GM12878 (cell line): ENCODE results near the gene TBC1D5. TPM values are rescaled to one million over a fixed set of nuclear protein-coding genes. Genes with fewer than 3 reads are reported as not detected.
A peak's percentile ranks its signal among the peaks of the same experiment; 100 is the strongest.

Experiments
- ATF7 ChIP-seq: fragments of 450-650 bp; IDR thresholded peaks from 2 replicates; pipeline ENCODE4 v1.6.1; 2016; ENCODE audit warnings: low read depth, mild to moderate bottlenecking
- BCL11A ChIP-seq: IDR thresholded peaks from 2 replicates; pipeline ENCODE4 v1.6.1; 2011; ENCODE audit warnings: low read depth, low read length
- BMI1 ChIP-seq: fragments of 450-650 bp; IDR thresholded peaks from 2 replicates; pipeline ENCODE4 v1.6.1; 2016; ENCODE audit warnings: mild to moderate bottlenecking, moderate library complexity, borderline replicate concordance
- CHD4 ChIP-seq: fragments of 200-600 bp; sonication (generic); IDR thresholded peaks from 2 replicates; pipeline ENCODE4 v1.6.1; 2016; ENCODE audit warnings: mild to moderate bottlenecking
- CREM ChIP-seq: IDR thresholded peaks from 2 replicates; pipeline ENCODE4 v1.6.1; 2014; ENCODE audit warnings: antibody characterized with exemption, low read depth
- CUX1 ChIP-seq: IDR thresholded peaks from 2 replicates; pipeline ENCODE4 v1.6.1; 2012; ENCODE audit warnings: improper control_type of control experiment, low read depth, low read length; ENCODE audit not compliant: insufficient replicate concordance
- E2F4 ChIP-seq: IDR thresholded peaks from 2 replicates; pipeline ENCODE4 v1.6.1; 2012; ENCODE audit warnings: low read depth, low read length, improper control_type of control experiment
- E2F8 ChIP-seq: fragments of 450-650 bp; IDR thresholded peaks from 2 replicates; pipeline ENCODE4 v1.6.1; 2018; ENCODE audit warnings: mild to moderate bottlenecking, low read depth, moderate library complexity; ENCODE audit not compliant: partially characterized antibody
- IRF3 ChIP-seq: fragments of 450-650 bp; IDR thresholded peaks from 2 replicates; pipeline ENCODE4 v1.6.1; 2014; ENCODE audit warnings: mild to moderate bottlenecking
- JUND ChIP-seq: IDR thresholded peaks from 2 replicates; pipeline ENCODE4 v1.6.1; 2012; ENCODE audit warnings: low read depth, mild to moderate bottlenecking, low read length, improper control_type of control experiment, moderate library complexity
- KAT2A ChIP-seq: conservative IDR thresholded peaks from 2 replicates; pipeline ENCODE4 v1.6.1; 2011; ENCODE audit warnings: low read depth, low read length; ENCODE audit not compliant: control insufficient read depth
- MTA2 ChIP-seq: fragments of 450-650 bp; IDR thresholded peaks from 2 replicates; pipeline ENCODE4 v1.6.1; 2016; ENCODE audit warnings: low read depth, mild to moderate bottlenecking, moderate library complexity
- NBN ChIP-seq: fragments of 450-650 bp; IDR thresholded peaks from 2 replicates; pipeline ENCODE4 v1.6.1; 2016
- NFIC ChIP-seq: IDR thresholded peaks from 2 replicates; pipeline ENCODE4 v1.6.1; 2012; ENCODE audit warnings: low read depth, mild to moderate bottlenecking, inconsistent platforms, low read length, moderate library complexity
- NR2F1 ChIP-seq: fragments of 450-650 bp; conservative IDR thresholded peaks from 2 replicates; pipeline ENCODE4 v1.6.1; 2017; ENCODE audit warnings: mild to moderate bottlenecking
- RAD51 ChIP-seq: fragments of 450-650 bp; IDR thresholded peaks from 2 replicates; pipeline ENCODE4 v1.6.1; 2016; ENCODE audit warnings: moderate library complexity, mild to moderate bottlenecking, inconsistent platforms
- SMARCA5 ChIP-seq: fragments of 450-650 bp; IDR thresholded peaks from 2 replicates; pipeline ENCODE4 v1.6.1; 2017; ENCODE audit warnings: mild to moderate bottlenecking
- SPI1 ChIP-seq: IDR thresholded peaks from 2 replicates; pipeline ENCODE4 v1.6.1; 2011; ENCODE audit warnings: low read depth, mild to moderate bottlenecking, low read length, moderate library complexity, borderline replicate concordance; ENCODE audit not compliant: insufficient read depth
- TAF1 ChIP-seq: IDR thresholded peaks from 2 replicates; pipeline ENCODE4 v1.6.1; 2011; ENCODE audit warnings: mild to moderate bottlenecking, low read depth, low read length, borderline replicate concordance
- TARDBP ChIP-seq: IDR thresholded peaks from 2 replicates; pipeline ENCODE4 v1.6.1; 2016; ENCODE audit warnings: borderline replicate concordance
- WRNIP1 ChIP-seq: IDR thresholded peaks from 2 replicates; pipeline ENCODE4 v1.6.1; 2011; ENCODE audit warnings: low read depth, low read length, improper control_type of control experiment, borderline replicate concordance
- ZSCAN29 ChIP-seq: fragments of 450-650 bp; IDR thresholded peaks from 2 replicates; pipeline ENCODE4 v1.6.1; 2017; ENCODE audit warnings: mild to moderate bottlenecking, moderate library complexity
- polyA plus RNA-seq, 11 experiments: library from polyadenylated mRNA; depleted of rRNA in 4 of 11; unstranded in 6 of 11; stranded (reverse) in 5 of 11; fragments of >200 nt; fragmentation: Nextera tagmentation in 4 of 11; fragmentation: Illumina TruSeq in 1 of 11; extraction: Ambion mirVana in 4 of 11; extraction: Trizol in 1 of 11; gene quantifications; 1 replicate in 1 of 11; 2 replicates in 10 of 11; pipeline versions ENCODE4 v1.2.1 to v1.2.3, GENCODE V29; 2011 to 2016; ENCODE audit warnings: inconsistent platforms in 2 of 11, missing spikeins in 2 of 11, low read depth in 1 of 11
- total RNA-seq, 4 experiments: library from RNA; depleted of rRNA in 3 of 4; stranded (reverse); fragments of >200 nt in 3 of 4; fragmentation: Illumina TruSeq in 1 of 4; extraction: Trizol in 1 of 4; gene quantifications; 2 replicates each; pipeline versions ENCODE4 v1.2.1 to v1.2.3, GENCODE V29; 2013 to 2021

The TBC1D5 gene
- total and polyA plus RNA-seq, 10 of the 15 experiments (the other 5 are each of a cell fraction or from before 2014, with no cell fraction given) = 5.5 to 61.0 (median 43.8) TPM

GRCh38 chr3:17398959-17399551, 343.4 kb downstream of the TBC1D5 start (continued):
- peak; percentile 26 for TF ChIP-seq CUX1
- TF ChIP-seq NBN = peak; percentile 74; the same call in 1 of the 2 replicates
- TF ChIP-seq CHD4 = 0 out of 2 replicates have a peak, but pooled peaks have one; percentile 37
- no peak for TF ChIP-seq SMARCA5
- TF ChIP-seq RAD51 = 0 out of 2 replicates have a peak, but pooled peaks have one; percentile 32
- TF ChIP-seq E2F8 = no peak
- no peak for TF ChIP-seq CREM
- peak; percentile 50; the same call in 1 of the 2 replicates for TF ChIP-seq JUND
- no peak for TF ChIP-seq TAF1
- peak; percentile 88 for TF ChIP-seq BMI1
- TF ChIP-seq ZSCAN29 = no peak
- no peak for TF ChIP-seq TARDBP
- no peak for TF ChIP-seq E2F4
- TF ChIP-seq IRF3 = no peak
- peak; percentile 57 for TF ChIP-seq ATF7
- peak; percentile 99 for TF ChIP-seq MTA2
- no peak for TF ChIP-seq NR2F1
- peak; percentile 75; the same call in 1 of the 2 replicates for TF ChIP-seq NFIC
- TF ChIP-seq SPI1 = peak; percentile 99
- TF ChIP-seq BCL11A = peak; percentile 82
- no peak for TF ChIP-seq KAT2A
- no peak for TF ChIP-seq WRNIP1
